Neural progenitor cell (in vitro differentiated cells): ENCODE measurements around the gene WDR77.

Experiments
- EZH2 ChIP-seq: fragments of 200-600 bp; sonication (generic); IDR thresholded peaks from 2 replicates; pipeline ENCODE4 v1.6.1; 2017; ENCODE audit warnings: antibody characterized with exemption, mild to moderate bottlenecking, moderate library complexity
- EZH2phosphoT487 ChIP-seq: fragments of 200-600 bp; sonication (generic); IDR thresholded peaks from 2 replicates; pipeline ENCODE4 v1.6.1; 2017; ENCODE audit warnings: antibody characterized with exemption
- TF ChIP-seq, protein P1 (sequence below): fragments of 200-600 bp; sonication (generic); IDR thresholded peaks from 2 replicates; pipeline ENCODE4 v1.5.1; 2017; ENCODE audit warnings: antibody characterized with exemption, mild to moderate bottlenecking

DNA sequence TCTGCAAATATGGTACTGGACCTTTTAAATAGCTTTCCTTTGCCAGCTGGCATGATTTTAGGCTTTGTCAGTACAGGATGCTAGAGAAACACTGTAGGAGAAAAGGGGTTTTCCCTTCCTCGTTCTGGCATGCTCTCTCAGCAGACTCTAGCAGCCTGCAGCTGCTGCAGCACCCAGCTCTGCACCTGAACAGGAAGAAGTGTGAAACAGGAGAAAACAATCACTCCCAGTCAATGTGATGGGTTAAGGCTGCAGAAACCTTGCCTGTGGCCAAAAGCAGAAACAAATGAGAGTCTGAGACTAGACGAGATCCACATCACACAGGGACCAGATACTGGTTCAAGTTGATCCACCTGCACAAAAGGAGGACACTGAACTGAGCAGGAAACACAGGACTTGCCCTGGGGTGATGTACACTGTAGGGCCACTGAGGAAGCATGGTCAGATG lies 42.7 kb downstream of the WDR77 start:
- TF ChIP-seq, protein P1, sequence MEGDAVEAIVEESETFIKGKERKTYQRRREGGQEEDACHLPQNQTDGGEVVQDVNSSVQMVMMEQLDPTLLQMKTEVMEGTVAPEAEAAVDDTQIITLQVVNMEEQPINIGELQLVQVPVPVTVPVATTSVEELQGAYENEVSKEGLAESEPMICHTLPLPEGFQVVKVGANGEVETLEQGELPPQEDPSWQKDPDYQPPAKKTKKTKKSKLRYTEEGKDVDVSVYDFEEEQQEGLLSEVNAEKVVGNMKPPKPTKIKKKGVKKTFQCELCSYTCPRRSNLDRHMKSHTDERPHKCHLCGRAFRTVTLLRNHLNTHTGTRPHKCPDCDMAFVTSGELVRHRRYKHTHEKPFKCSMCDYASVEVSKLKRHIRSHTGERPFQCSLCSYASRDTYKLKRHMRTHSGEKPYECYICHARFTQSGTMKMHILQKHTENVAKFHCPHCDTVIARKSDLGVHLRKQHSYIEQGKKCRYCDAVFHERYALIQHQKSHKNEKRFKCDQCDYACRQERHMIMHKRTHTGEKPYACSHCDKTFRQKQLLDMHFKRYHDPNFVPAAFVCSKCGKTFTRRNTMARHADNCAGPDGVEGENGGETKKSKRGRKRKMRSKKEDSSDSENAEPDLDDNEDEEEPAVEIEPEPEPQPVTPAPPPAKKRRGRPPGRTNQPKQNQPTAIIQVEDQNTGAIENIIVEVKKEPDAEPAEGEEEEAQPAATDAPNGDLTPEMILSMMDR: no peak
- no peak for TF ChIP-seq EZH2
- TF ChIP-seq EZH2phosphoT487: no peak
